Caco-2 (cell line): Measurements from ENCODE around the gene PPP1R14B. TPM values are rescaled to one million over a fixed set of nuclear protein-coding genes. Genes with fewer than 3 reads are reported as not detected.
A peak's percentile ranks its signal among the peaks of the same experiment; 100 is the strongest.

Experiments used
- BruUV-seq: library from RNA; stranded (reverse); fragments of 400-500 nt; replicated peaks from 2 replicates; lab custom pipeline; 2021; lab: Mats Ljungman, UMichigan
- CTCF ChIA-PET: fragments of 300-600 bp; sonication (Branson Sonifier 250); formaldehyde crosslinking; loops from one replicate; lab custom pipeline; 2022; ENCODE audit warnings: antibody characterized with exemption; lab: Charles Lee
- POLR2A ChIA-PET: fragments of 300-600 bp; sonication (Branson Sonifier 250); formaldehyde crosslinking; loops from one replicate; lab custom pipeline; 2022; ENCODE audit warnings: antibody characterized with exemption; lab: Charles Lee
- DNase-seq, 2 experiments: peaks; one replicate each; pipeline versions ENCODE4 v3.0.0 to v3.0.0-alpha.2; 2020 to 2022
- H3K27me3 ChIP-seq: replicated peaks from 2 replicates; pipeline ENCODE4 v1.6.0; 2011; ENCODE audit warnings: low read length; ENCODE audit not compliant: control insufficient read depth, insufficient read depth
- H3K36me3 ChIP-seq: 2 replicates; pipeline ENCODE4 v1.5.1; 2011; ENCODE audit warnings: low read length; ENCODE audit not compliant: control insufficient read depth, insufficient read depth
- H3K4me1 ChIP-seq: fragments of 250-450 bp; sonication (Bioruptor Pico); 2 replicates; pipeline ENCODE4 v1.5.1; 2020; ENCODE audit warnings: mild to moderate bottlenecking
- H3K4me3 ChIP-seq: 2 replicates; pipeline ENCODE4 v1.5.1; 2011; ENCODE audit warnings: low read depth, mild to moderate bottlenecking, control low read depth, low read length
- H3K9me3 ChIP-seq: fragments of 250-450 bp; sonication (Bioruptor Pico); 2 replicates; pipeline ENCODE4 v1.5.1; 2020; ENCODE audit warnings: mild to moderate bottlenecking, moderate library complexity
- H3K27ac Mint-ChIP-seq: one replicate; pipeline ENCODE4 v1.8.0; 2022; ENCODE audit warnings: mixed read lengths; ENCODE audit not compliant: unreplicated experiment
- H3K27me3 Mint-ChIP-seq: one replicate; pipeline ENCODE4 v1.8.0; 2022; ENCODE audit warnings: mixed read lengths; ENCODE audit not compliant: insufficient read depth, unreplicated experiment
- H3K36me3 Mint-ChIP-seq: one replicate; pipeline ENCODE4 v1.8.0; 2022; ENCODE audit warnings: mild to moderate bottlenecking, mixed read lengths; ENCODE audit not compliant: insufficient read depth, unreplicated experiment
- H3K4me1 Mint-ChIP-seq: one replicate; pipeline ENCODE4 v1.8.0; 2022; ENCODE audit warnings: low read depth, mixed read lengths; ENCODE audit not compliant: unreplicated experiment
- H3K4me3 Mint-ChIP-seq: one replicate; pipeline ENCODE4 v1.8.0; 2022; ENCODE audit warnings: mild to moderate bottlenecking, moderate library complexity, mixed read lengths; ENCODE audit not compliant: unreplicated experiment
- H3K9me3 Mint-ChIP-seq: one replicate; pipeline ENCODE4 v1.8.0; 2022; ENCODE audit warnings: mixed read lengths; ENCODE audit not compliant: unreplicated experiment
- CTCF ChIP-seq, 2 experiments: fragments of 200-600 bp in 1 of 2; IDR thresholded peaks; 1 replicate in 1 of 2; 2 replicates in 1 of 2; pipeline versions ENCODE4 v1.5.1 to v1.8.0; 2011 to 2022; ENCODE audit warnings: antibody characterized with exemption in 1 of 2, control low read depth in 1 of 2, inconsistent platforms in 1 of 2, low read depth in 1 of 2, low read length in 1 of 2, mild to moderate bottlenecking in 1 of 2, moderate library complexity in 1 of 2; ENCODE audit not compliant: insufficient read depth in 1 of 2, severe bottlenecking in 1 of 2, unreplicated experiment in 1 of 2
- intact Hi-C: fragments of 100-400 bp; cut with micrococcal nuclease; formaldehyde crosslinking; loops from one replicate; pipeline ENCODE4 v1.10.0; 2022; ENCODE audit not compliant: unreplicated experiment
- total RNA-seq: library from RNA; stranded (reverse); gene quantifications from 2 replicates; pipeline ENCODE4 v1.2.3, GENCODE V29; 2022

The PPP1R14B gene
- total RNA-seq, 1 experiment from 2014 or later, result 162 TPM

- no peaks in the 10 kb centered on the region for H3K9me3 ChIP-seq
- H3K36me3 ChIP-seq, result peaks cover 4% of the 10 kb centered on the region
- no TSS peak for BruUV-seq
- intact Hi-C loops, result no loop called here
- H3K4me1 ChIP-seq, result peaks cover 21% of the 10 kb centered on the region
- Mint-ChIP-seq H3K36me3 (peaks cover 88% of the 10 kb centered on the region), H3K4me3 (peak overlapping the region; percentile 89), H3K4me1 (peaks cover 17% of the 10 kb centered on the region), H3K27ac (peak overlapping the region; percentile 95), H3K27me3 (no peaks in the 10 kb centered on the region), H3K9me3 (no peaks in the 10 kb centered on the region)
- H3K4me3 ChIP-seq, result no peak overlapping the region
- POLR2A ChIA-PET, result interaction anchor here (3.5 kb wide), 1 partner anchor 21 kb away, joined by 22 read pairs; the partner anchor contains the start of gene PPP1R14B
- no peaks in the 10 kb centered on the region for H3K27me3 ChIP-seq
- CTCF ChIA-PET, result interaction anchor here (0.7 to 1.6 kb wide), 2 partner anchors 17 to 77 kb away, joined by 4 to 7 read pairs; partner anchors contain the start of gene PLCB3
- no peak for TF ChIP-seq CTCF (IDR thresholded peaks at IDR 0.05; ENCODE audit: insufficient read depth in 1 of 2, low read depth in 1 of 2, low read length in 1 of 2, severe bottlenecking in 1 of 2, unreplicated experiment in 1 of 2)
- DNase-seq, result no peak
Measured at GRCh38 chr11:64267207-64267945, 20.6 kb upstream of the PPP1R14B start.

- no peak for TF ChIP-seq CTCF (IDR thresholded peaks at IDR 0.05; ENCODE audit: insufficient read depth in 1 of 2, low read depth in 1 of 2, low read length in 1 of 2, severe bottlenecking in 1 of 2, unreplicated experiment in 1 of 2)
- Histone ChIP-seq H3K27me3 (no peaks in the 10 kb centered on the region), H3K36me3 (peaks cover 4% of the 10 kb centered on the region), H3K4me1 (peaks cover 15% of the 10 kb centered on the region), H3K9me3 (no peaks in the 10 kb centered on the region), H3K4me3 (no peak overlapping the region)
- Mint-ChIP-seq H3K4me3 (no peak overlapping the region), H3K27ac (no peak overlapping the region), H3K36me3 (peaks cover 86% of the 10 kb centered on the region), H3K4me1 (peaks cover 17% of the 10 kb centered on the region), H3K27me3 (no peaks in the 10 kb centered on the region), H3K9me3 (no peaks in the 10 kb centered on the region)
- BruUV-seq, result no TSS peak
- intact Hi-C loops, result no loop called here
- POLR2A ChIA-PET, result no interaction called here
- DNase-seq, result no peak
- CTCF ChIA-PET, result interaction anchor here (1.6 kb wide), 1 partner anchor 16 kb away, joined by 4 read pairs; the partner anchor contains the start of gene PLCB3
Measured at GRCh38 chr11:64266339-64266738, 19.6 kb upstream of the PPP1R14B start.

- Mint-ChIP-seq H3K4me3 (no peak overlapping the region), H3K9me3 (no peaks in the 10 kb centered on the region), H3K27me3 (no peaks in the 10 kb centered on the region), H3K36me3 (peaks cover 83% of the 10 kb centered on the region), H3K27ac (no peak overlapping the region), H3K4me1 (peaks cover 17% of the 10 kb centered on the region)
- TF ChIP-seq CTCF (IDR thresholded peaks at IDR 0.05; ENCODE audit: insufficient read depth in 1 of 2, low read depth in 1 of 2, low read length in 1 of 2, severe bottlenecking in 1 of 2, unreplicated experiment in 1 of 2), result no peak
- DNase-seq, result no peak
- POLR2A ChIA-PET, result no interaction called here
- no peaks in the 10 kb centered on the region for H3K27me3 ChIP-seq
- peaks cover 15% of the 10 kb centered on the region for H3K4me1 ChIP-seq
- H3K36me3 ChIP-seq, result peaks cover 4% of the 10 kb centered on the region
- no peaks in the 10 kb centered on the region for H3K9me3 ChIP-seq
- BruUV-seq, result no TSS peak
- no peak overlapping the region for H3K4me3 ChIP-seq
- CTCF ChIA-PET, result interaction anchor here (0.6 to 0.8 kb wide), 2 partner anchors 14 to 1423 kb away, joined by 4 to 5 read pairs; no protein-coding TSS in a partner anchor
- intact Hi-C loops, result no loop called here
Measured at GRCh38 chr11:64265176-64266160, 18.7 kb upstream of the PPP1R14B start.
